Heart left ventricle (tissue), 16 donors: Measurements from ENCODE around the gene AKT1. TPM values are rescaled to one million over a fixed set of nuclear protein-coding genes. Genes with fewer than 3 reads are reported as not detected.

ENCODE experiments used
- ATAC-seq, 4 donors: fragments of 200-7000 bp; cut with Tn5 transposase; one replicate each; pipeline ENCODE4 v1.9.1; 2020 to 2022; ENCODE audit warnings: moderate library complexity in 4 of 4, mild to moderate bottlenecking in 3 of 4, moderate number of reproducible peaks in 1 of 4
- DNase-seq, 5 donors: peaks; one replicate each; pipeline ENCODE4 v3.0.0-alpha.2; 2020
- H3K27ac ChIP-seq, 12 donors: fragments of 200-600 bp; sonication (generic) in 4 of 12; one replicate each; pipeline versions ENCODE4 v1.5.0 to v1.8.0; 2016 to 2022; ENCODE audit warnings: mild to moderate bottlenecking in 2 of 12
- H3K27me3 ChIP-seq, 9 donors: fragments of 200-600 bp; sonication (generic) in 2 of 9; one replicate each; pipeline versions ENCODE4 v1.5.1 to v1.8.0; 2016 to 2022; ENCODE audit warnings: mild to moderate bottlenecking in 3 of 9
- H3K36me3 ChIP-seq, 9 donors: fragments of 200-600 bp; sonication (generic) in 2 of 9; one replicate each; pipeline versions ENCODE4 v1.5.0 to v1.8.0; 2018 to 2022; ENCODE audit warnings: mild to moderate bottlenecking in 2 of 9
- H3K4me1 ChIP-seq, 12 donors: fragments of 200-600 bp; sonication (generic) in 4 of 12; one replicate each; pipeline versions ENCODE4 v1.5.0 to v1.8.0; 2016 to 2022; ENCODE audit warnings: mild to moderate bottlenecking in 3 of 12
- H3K4me3 ChIP-seq, 12 donors: fragments of 200-600 bp; sonication (generic) in 4 of 12; one replicate each; pipeline versions ENCODE4 v1.5.0 to v1.8.0; 2017 to 2022; ENCODE audit warnings: mild to moderate bottlenecking in 9 of 12, moderate library complexity in 4 of 12
- H3K9me3 ChIP-seq, 12 donors: fragments of 200-600 bp; sonication (generic) in 4 of 12; one replicate each; pipeline versions ENCODE4 v1.5.0 to v1.8.0; 2016 to 2022; ENCODE audit warnings: mild to moderate bottlenecking in 1 of 12
- CTCF ChIP-seq, 12 donors: fragments of 200-600 bp; sonication (generic) in 4 of 12; IDR thresholded peaks; one replicate each; pipeline versions ENCODE4 v1.5.0 to v1.8.0; 2018 to 2022; ENCODE audit warnings: antibody characterized with exemption in 12 of 12, mild to moderate bottlenecking in 5 of 12
- POLR2A ChIP-seq, 2 donors: fragments of 450-650 bp; IDR thresholded peaks; one replicate each; pipeline ENCODE4 v1.6.1; 2017; ENCODE audit warnings: antibody characterized with exemption in 2 of 2, mild to moderate bottlenecking in 2 of 2, moderate library complexity in 2 of 2
- WGBS, 4 donors: extraction: QIAGEN DNeasy Blood & Tissue Kit in 2 of 4; methylation state at CpG; one replicate each; pipeline versions ENCODE4 v1.1.5 to v1.1.7; 2013 to 2018; 5-methylcytosine and 5-hydroxymethylcytosine counted together
- intact Hi-C, 10 donors: fragments of 100-400 bp; cut with DNase I; formaldehyde crosslinking; loops; one replicate each; pipeline versions ENCODE4 v1.11.1 to v1.14.2; 2022
- polyA plus RNA-seq, 2 donors: library from polyadenylated mRNA; stranded (reverse); fragments of 200-250 nt; gene quantifications; one replicate each; pipeline ENCODE4 v1.2.3, GENCODE V29; 2013
- total RNA-seq, 9 donors: library from RNA; depleted of rRNA in 2 of 9; stranded (reverse); fragments of >200 nt in 2 of 9; fragmentation: NEBNext Ultra II Directional in 3 of 9; extraction: Animal tissue kit (Norgen Biotek cat#: 25700) in 3 of 9; gene quantifications; one replicate each; pipeline versions ENCODE4 v1.1.0 to v1.2.4, GENCODE V29; 2016 to 2023
- donor health status: ischemic (EF 13 %, LVEDD 7.1; RV severe dilation, severe dysfunction).
- donor health status: healthy with polysubstance abuse.
- donor health status: DM: no; HTN: yes; CAD: no.
- donor health status: DM: no; HTN: no; CAD: no.
- donor health status: ischemic (EF 25% LVEDD 6.9; RV normal size, moderate dysfunction).
- donor health status: ischemic (EF 25% LVEDD 5.7; RV mildly dilated, moderate dysfunction).
- donor health status: healthy.
- donor health status: DM: yes; HTN: yes; CAD: no.
- donor health status: ischemic (EF 35%, LVEDD 5.7; RV mildly dilated, moderate dysfunction).
- donor health status: nonischemic (EF 11% LVEDD 7.7; RV severe dilation, severe dysfunction).
- donor health status: DM: yes; HTN: yes; CAD: no.
- donor health status: PGD.
- donor health status: ischemic (EF 29% LVEDD 5.4; RV normal size, mild dysfunction).
- donor health status: nonischemic (EF 23%, LVEDD 6.1; RV moderate dilation, normal function).

Gene AKT1
- total and polyA plus RNA-seq, 11 donors = 108 to 173 (median 135) TPM

GRCh38 chr14:104749111-104749649 lies 46.4 kb downstream of the AKT1 start:
- no peak overlapping the region for H3K27ac ChIP-seq
- H3K4me1 ChIP-seq = peaks cover 0 to 32% (median 15%) of the 10 kb centered on the region in 12 donors
- ATAC-seq = no peak
- H3K4me3 ChIP-seq = no peak overlapping the region
- no peaks in the 10 kb centered on the region for H3K27me3 ChIP-seq
- DNase-seq = peak in 3 of 5 donors; percentile 30 to 58 (median 58)
- intact Hi-C loops = no loop called here
- no peak for TF ChIP-seq POLR2A (IDR thresholded peaks at IDR 0.05)
- no peak for TF ChIP-seq CTCF (IDR thresholded peaks at IDR 0.05)
- no peaks in the 10 kb centered on the region for H3K9me3 ChIP-seq
- peaks cover 0 to 32% (median 9%) of the 10 kb centered on the region in 9 donors for H3K36me3 ChIP-seq
- 69 to 80% (median 71%) methylated on average over 9 to 11 of the region's 11 CpGs for WGBS, 4 donors

GRCh38 chr14:104747876-104748275 lies 47.7 kb downstream of the AKT1 start:
- Histone ChIP-seq H3K9me3 (no peaks in the 10 kb centered on the region), H3K27ac (peak overlapping the region in 1 of 12 donors; percentile 53), H3K36me3 (peaks cover 0 to 42% (median 21%) of the 10 kb centered on the region in 9 donors), H3K4me3 (no peak overlapping the region), H3K4me1 (peaks cover 0 to 26% (median 5%) of the 10 kb centered on the region in 12 donors), H3K27me3 (no peaks in the 10 kb centered on the region)
- intact Hi-C loops = no loop called here
- ATAC-seq (no peak), DNase-seq (peak in 2 of 5 donors; percentile 16 to 31)
- no peak for TF ChIP-seq CTCF (IDR thresholded peaks at IDR 0.05)
- 76 to 81% (median 80%) methylated on average over 8 to 9 of the region's 9 CpGs for WGBS, 4 donors

GRCh38 chr14:104746934-104747481 lies 48.5 kb downstream of the AKT1 start:
- ATAC-seq (peak in 1 of 4 donors; percentile 29), DNase-seq (peak in 3 of 5 donors; percentile 26 to 68 (median 63))
- no peaks in the 10 kb centered on the region for H3K27me3 ChIP-seq
- peaks cover 0 to 22% (median 3%) of the 10 kb centered on the region in 12 donors for H3K4me1 ChIP-seq
- peaks cover 0 to 48% (median 29%) of the 10 kb centered on the region in 9 donors for H3K36me3 ChIP-seq
- no peak for TF ChIP-seq POLR2A (IDR thresholded peaks at IDR 0.05)
- TF ChIP-seq CTCF (IDR thresholded peaks at IDR 0.05) = no peak
- WGBS, 4 donors = 64 to 87% (median 69%) methylated on average over 7 of the region's 7 CpGs
- no peaks in the 10 kb centered on the region for H3K9me3 ChIP-seq
- H3K4me3 ChIP-seq = no peak overlapping the region
- peak overlapping the region in 6 of 12 donors; percentile 19 to 53 (median 40) for H3K27ac ChIP-seq
- intact Hi-C loops = no loop called here

GRCh38 chr14:104746071-104746545 lies 49.4 kb downstream of the AKT1 start:
- Histone ChIP-seq H3K9me3 (no peaks in the 10 kb centered on the region), H3K36me3 (peaks cover 0 to 52% (median 37%) of the 10 kb centered on the region in 9 donors), H3K27ac (peak overlapping the region in 4 of 12 donors; percentile 34 to 53 (median 42)), H3K27me3 (no peaks in the 10 kb centered on the region), H3K4me3 (no peak overlapping the region), H3K4me1 (peaks cover 0 to 21% (median 3%) of the 10 kb centered on the region in 12 donors)
- DNase-seq (peak in 3 of 5 donors; percentile 9 to 35 (median 17)), ATAC-seq (no peak)
- 81 to 91% (median 84%) methylated on average over 9 to 13 of the region's 13 CpGs for WGBS, 4 donors
- TF ChIP-seq CTCF (IDR thresholded peaks at IDR 0.05) (no peak), POLR2A (IDR thresholded peaks at IDR 0.05) (no peak)
- intact Hi-C loops = no loop called here
